ENCODE results near the gene SLC6A20.

Gene SLC6A20

GRCh38 chr3:45832699-45833098 is 36.4 kb upstream of the SLC6A20 start:
- H3K27ac ChIP-seq: no peak overlapping the region
- no peak for TF ChIP-seq ZFX (IDR thresholded peaks at IDR 0.05)
- peak; percentile 63 for TF ChIP-seq CTCF (conservative IDR thresholded peaks at IDR 0.05)

- no peak for TF ChIP-seq ZFX (IDR thresholded peaks at IDR 0.05)
- no peak for TF ChIP-seq CTCF (conservative IDR thresholded peaks at IDR 0.05)
- no peak overlapping the region for H3K27ac ChIP-seq
Measured at GRCh38 chr3:45830121-45830520, 33.8 kb upstream of the SLC6A20 start.

- no peak overlapping the region for H3K27ac ChIP-seq
- TF ChIP-seq ZFX (IDR thresholded peaks at IDR 0.05): no peak
- no peak for TF ChIP-seq CTCF (conservative IDR thresholded peaks at IDR 0.05)
Measured at GRCh38 chr3:45826908-45827307, 30.6 kb upstream of the SLC6A20 start.

GRCh38 chr3:45826321-45826720 is 30.0 kb upstream of the SLC6A20 start:
- no peak for TF ChIP-seq CTCF (conservative IDR thresholded peaks at IDR 0.05)
- TF ChIP-seq ZFX (IDR thresholded peaks at IDR 0.05): no peak
- H3K27ac ChIP-seq: no peak overlapping the region

GRCh38 chr3:45821127-45821526 is 24.8 kb upstream of the SLC6A20 start:
- TF ChIP-seq CTCF (conservative IDR thresholded peaks at IDR 0.05) (no peak), ZFX (IDR thresholded peaks at IDR 0.05) (no peak)

GRCh38 chr3:45819543-45819942 is 23.2 kb upstream of the SLC6A20 start:
- TF ChIP-seq CTCF (conservative IDR thresholded peaks at IDR 0.05): no peak
- H3K27ac ChIP-seq: no peak overlapping the region

More at GRCh38 chr3:45821127-45821526, 24.8 kb upstream of the SLC6A20 start:
- no peak overlapping the region for H3K27ac ChIP-seq

GRCh38 chr3:45817831-45818522 is 21.6 kb upstream of the SLC6A20 start:
- no peak overlapping the region for H3K27ac ChIP-seq
- TF ChIP-seq CTCF (conservative IDR thresholded peaks at IDR 0.05) (no peak), ZFX (IDR thresholded peaks at IDR 0.05) (no peak)
